GM12801 (cell line): ENCODE data around the gene FADS1.

Source experiments
- CTCF ChIP-seq: IDR thresholded peaks from one replicate; pipeline ENCODE4 v1.5.1; 2011; ENCODE audit warnings: control low read depth; ENCODE audit not compliant: insufficient read length; ENCODE audit errors: extremely low read depth

FADS1 gene

GRCh38 chr11:61751384-61751783, 65.4 kb downstream of the FADS1 start:
- no peak for TF ChIP-seq CTCF

GRCh38 chr11:61750631-61751273, 66.1 kb downstream of the FADS1 start:
- no peak for TF ChIP-seq CTCF
